DMS 273 treated with DMSO at 0.1 percent for 48 hours (cell line): ENCODE measurements around the gene SUN3.
A peak's percentile ranks its signal among the peaks of the same experiment; 100 is the strongest.
"Not testable (repeated sequence)": the region's sequence is repeated elsewhere in the genome, so short reads cannot be mapped to it uniquely, and the experiment has no call there.

Experiments
- DNase-seq: peaks from one replicate; lab custom pipeline; 2025; lab: John Stamatoyannopoulos, UW

SUN3 gene

DNA sequence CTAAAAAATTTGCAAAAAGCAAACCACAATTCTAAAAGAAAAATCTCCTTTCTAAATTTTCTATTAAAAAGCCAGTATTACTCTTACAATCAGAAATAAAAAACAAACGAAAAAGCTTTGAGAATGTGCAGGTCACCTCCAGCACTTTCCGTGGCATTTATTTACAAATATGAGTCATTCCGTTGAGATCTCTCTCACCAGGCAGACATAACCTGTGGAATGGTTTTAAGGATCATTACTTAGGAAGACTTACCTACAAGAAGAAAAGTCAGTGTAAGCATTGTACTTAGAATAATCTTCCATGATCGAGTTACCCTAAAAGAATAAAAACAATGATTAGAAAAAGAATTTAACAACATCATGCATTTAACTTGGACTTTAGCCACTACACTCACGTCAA, 3.3 kb downstream of the SUN3 start:
- DNase-seq = no peak

DNA sequence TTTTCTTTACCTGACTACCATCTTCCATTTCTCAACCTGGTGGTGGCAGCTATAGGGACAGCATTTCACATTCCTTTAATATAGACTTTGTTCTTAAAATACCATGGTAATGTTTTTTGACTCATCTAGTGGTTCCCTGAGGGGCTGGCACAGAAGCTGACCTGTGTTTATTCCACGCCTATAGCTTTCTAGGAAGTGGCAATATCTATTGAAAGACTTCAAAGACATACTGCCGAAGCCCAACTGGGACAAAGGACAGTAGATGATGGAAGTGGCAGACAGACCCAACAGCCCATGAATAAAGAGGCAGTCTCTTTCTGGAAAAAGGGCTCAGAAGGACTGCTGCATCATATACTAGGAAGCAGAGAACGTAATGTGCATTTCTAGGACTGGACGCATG, 11.2 kb downstream of the SUN3 start:
- no peak for DNase-seq

DNA sequence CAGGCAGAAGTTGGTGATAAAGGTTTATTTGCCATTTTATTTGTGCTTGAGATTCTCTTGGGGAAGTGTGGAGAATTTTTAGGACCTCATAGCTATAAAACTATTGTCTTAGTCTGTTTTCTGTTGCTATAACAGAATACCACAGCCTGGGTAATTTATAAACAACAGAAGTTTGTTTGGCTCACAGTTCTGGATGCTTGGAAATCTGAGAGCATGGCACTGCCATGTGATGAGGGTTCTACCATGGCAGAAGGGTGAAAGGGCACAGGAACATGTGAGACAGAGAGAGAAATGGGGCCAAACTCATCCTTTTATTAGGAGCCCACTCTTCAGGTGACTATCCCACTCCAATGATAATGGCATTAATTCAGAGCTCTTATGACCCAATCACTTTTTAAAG, 12.3 kb downstream of the SUN3 start:
- DNase-seq = no peak

DNA sequence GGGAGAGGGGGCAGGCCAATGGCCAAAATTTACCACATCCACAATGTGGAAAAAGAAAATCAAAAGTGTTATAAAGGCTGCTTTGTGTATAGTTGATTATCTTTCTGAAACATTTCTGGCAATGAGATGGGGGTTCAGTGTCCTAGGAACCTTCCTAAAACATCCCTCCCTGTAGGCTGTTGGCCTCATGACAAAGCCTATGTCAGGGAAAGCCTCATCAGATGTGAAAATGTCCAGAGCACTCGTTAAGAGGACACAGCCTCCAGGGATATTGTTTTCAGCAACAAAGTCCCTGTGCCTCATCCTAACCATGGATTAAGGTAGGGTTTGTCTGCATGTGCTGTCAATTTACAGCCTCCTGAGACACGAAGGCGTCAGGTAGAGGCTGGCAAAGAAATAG, 17.0 kb downstream of the SUN3 start:
- no peak for DNase-seq

DNA sequence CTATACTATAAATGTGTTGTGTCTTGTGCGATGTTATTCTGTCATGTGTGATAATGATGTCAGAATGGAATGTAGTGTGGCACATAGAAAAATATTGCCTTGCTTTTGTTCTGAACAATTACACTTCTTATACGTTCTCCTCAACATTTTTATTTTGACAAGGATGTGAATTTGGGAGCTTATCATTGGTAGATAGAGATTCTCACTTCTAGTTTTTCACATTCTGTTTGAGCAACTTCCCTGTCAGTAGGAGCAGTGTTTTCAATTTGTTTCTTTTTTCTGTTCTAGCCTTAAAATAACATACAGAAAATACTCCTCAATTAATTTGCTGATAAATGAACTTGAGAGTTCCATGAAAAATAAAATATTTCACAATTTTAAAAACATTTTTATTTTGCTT, 17.6 kb downstream of the SUN3 start:
- no peak for DNase-seq

DNA sequence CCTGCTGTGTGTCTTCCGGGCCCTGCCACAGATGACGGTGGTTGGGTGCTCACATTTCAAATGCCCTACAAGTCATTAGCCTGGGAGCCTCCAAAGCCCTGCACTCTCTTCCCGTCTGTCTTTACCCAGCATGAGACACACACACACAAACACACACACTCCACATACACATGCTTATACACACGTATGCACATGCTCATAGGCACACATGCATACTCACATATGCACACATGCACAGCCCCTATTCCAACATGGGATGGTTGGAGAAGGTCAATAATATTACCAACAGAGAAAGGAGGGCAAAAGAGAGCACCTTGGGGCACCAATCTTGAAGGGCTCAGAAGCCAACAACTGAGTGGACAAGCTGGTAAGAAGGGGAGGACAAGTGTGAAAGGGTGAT, 19.0 kb downstream of the SUN3 start:
- no peak for DNase-seq

DNA sequence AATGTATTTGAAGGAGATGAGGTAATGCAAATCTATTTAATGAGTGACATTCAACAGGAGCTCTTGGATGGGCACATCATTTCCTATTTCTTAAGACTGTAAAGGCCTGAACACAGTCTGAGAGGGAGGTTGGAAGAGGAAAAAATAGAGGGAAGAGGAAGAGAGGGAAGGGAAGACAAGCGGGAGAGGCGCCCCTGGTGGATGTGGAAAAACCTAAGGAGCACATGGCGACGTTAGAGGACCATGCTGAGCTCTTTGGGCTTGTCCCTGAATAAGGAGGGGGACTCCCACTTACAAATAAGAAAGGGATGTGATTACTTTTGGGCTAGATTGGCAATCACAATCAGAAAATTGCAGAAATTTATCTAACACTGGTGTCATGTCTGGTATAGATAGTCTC, 19.6 kb downstream of the SUN3 start:
- DNase-seq = no peak

DNA sequence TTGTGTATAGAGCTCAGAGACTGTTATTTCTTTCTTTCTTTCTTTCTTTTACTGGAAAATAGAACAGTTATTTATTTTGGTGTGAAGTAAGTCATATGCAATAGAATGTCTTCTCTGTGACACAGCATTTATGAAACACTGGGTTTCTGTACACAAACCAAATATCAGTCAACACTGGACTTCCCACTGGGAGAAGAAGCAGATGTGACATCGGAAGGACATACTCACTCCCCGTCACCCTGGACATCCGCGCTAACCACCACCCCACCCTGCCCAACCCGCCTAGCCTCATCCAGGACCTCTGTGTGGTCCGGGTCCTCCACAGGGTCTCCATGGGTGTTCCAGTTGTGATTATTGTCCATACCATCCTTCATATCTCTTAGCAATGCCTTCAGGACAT, 22.0 kb downstream of the SUN3 start:
- no peak for DNase-seq

DNA sequence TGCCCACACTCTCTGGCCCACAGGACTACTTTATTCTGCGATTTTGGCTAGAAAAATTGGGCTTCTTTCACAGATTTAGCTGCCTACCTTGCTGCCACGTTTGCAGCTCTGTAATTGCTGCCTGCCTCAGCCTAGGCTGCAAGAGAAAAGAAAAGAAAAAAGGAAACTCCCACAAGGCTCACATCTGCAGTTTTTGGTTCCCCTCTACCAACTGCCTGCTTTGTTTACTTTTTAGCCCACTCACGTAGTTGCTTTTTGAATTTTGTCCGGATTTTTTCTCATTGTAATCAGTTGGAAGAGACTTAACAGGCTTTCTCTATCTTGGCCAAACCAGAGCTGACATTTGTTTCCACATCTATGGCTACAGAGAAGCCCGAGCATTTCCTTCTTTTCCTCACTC, 24.3 kb downstream of the SUN3 start:
- no peak for DNase-seq

DNA sequence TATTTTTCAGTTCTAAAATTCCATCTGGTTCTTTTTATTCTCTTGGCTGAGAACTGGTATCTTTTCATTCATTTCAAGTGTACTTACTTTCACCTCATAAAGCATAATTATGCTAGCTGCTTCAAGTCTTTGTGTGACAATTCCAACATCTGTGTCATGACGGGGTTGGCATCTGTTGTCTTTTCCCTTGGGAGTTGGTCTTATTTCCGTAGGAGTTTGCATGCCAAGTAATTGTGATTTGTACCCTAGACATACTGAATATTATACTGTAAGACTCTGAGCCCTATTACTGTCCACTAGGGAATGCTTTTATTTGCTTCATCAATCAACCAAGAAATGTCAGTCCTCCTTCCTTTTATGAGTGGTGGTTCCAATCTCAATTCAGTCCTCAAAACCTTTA, 24.9 kb downstream of the SUN3 start:
- DNase-seq = peak; percentile 55

DNA sequence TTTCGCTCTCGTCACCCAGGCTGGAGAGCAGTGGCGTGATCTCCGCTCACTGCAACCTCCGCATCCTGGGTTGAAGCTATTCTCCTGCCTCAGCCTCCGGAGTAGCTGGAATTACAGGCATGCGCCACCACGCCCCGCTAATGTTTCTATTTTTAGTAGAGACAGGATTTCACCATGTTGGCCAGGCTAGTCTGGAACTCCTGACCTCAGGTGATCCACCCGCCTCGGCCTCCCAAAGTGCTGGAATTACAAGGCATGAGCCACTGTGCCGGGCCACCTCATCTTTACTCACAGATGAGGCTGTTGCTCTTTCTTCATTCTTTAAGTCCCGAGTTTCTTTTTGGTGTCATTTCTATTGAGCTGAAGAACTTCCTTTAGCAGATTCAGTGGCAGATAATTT, 28.7 kb downstream of the SUN3 start:
- DNase-seq = not testable (repeated sequence)

DNA sequence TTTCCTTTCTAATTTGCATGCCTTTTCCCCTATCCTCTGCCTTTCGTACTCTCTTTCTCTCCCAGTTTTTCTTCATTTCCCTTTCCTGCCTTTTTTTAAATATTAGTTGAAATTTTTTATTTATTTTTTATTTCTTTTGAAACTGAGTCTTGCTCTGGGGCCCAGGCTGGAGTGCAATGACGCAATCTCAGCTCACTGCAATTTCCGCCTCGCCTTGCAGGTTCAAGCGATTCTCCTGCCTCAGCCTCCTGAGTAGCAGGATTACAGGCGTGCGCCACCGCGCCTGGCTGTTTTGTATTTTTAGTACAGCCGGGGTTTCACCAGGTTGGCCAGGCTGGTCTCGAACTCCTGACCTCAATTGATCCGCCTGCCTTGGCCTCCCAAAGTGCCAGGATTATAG, 29.5 kb downstream of the SUN3 start:
- no peak for DNase-seq

DNA sequence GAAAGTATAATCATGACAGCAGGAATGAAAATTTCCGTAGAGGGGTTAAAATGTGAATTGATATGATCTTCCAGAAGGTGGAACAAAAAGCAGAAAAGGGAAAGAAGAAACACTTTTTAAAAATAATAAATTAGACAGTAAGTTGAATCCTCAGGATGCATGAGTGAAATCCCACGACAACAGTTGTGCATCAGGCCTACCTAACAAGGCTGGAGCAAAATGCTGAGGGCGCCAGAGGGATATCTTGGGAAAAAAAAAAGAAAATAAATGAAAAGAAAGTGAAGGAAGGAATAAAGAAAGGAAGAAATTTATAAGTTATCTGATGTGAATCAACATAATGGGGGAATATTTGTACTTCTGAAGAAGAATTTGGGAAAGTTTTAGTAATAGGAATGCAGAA, 36.5 kb downstream of the SUN3 start:
- no peak for DNase-seq

DNA sequence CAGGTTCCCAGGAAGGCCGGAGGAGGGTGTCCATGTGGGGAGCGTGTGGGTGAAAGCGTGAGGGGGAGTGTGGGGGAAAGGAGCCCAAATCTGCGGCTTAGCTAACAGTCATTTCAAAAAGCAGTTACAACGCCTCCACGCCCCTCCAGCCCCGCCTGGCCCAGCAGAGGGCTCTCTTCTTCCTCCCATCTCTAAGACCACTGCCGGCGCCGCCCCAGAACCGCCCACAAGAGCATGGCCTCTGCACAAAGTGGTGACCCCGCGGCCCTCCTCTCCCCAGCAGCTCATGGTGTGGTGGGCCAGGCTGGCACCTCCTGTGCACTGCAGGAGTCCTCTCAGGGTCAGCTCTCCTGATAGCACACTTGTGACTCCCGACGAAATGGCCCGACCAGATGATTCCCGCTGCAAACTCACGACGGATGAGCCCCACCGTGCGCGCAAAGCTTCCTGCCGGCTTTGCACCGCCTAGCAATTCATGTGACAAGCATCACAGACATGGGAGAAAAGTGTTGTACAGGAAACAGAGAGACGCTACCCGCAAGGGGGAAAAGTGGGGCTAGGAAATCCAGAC, 37.1 kb downstream of the SUN3 start:
- DNase-seq = no peak

DNA sequence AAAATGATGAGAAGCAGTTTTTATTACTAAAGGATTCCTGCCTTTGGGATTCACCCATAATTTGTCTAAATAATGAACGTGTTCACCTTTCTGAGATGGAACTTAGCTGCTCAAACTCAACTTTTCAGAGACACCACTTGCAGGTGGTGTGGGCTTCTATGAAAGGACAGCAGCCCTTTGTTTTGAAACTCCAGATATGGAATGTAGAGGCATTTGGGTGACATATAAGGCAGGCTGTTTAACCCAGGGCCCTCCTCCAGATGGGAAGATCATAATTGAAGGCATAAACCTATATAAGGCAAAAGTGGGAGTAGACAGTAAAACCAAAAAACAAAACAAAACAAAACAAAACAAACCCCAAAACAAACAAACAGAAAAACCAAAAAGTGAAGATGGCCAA, 37.6 kb downstream of the SUN3 start:
- no peak for DNase-seq

DNA sequence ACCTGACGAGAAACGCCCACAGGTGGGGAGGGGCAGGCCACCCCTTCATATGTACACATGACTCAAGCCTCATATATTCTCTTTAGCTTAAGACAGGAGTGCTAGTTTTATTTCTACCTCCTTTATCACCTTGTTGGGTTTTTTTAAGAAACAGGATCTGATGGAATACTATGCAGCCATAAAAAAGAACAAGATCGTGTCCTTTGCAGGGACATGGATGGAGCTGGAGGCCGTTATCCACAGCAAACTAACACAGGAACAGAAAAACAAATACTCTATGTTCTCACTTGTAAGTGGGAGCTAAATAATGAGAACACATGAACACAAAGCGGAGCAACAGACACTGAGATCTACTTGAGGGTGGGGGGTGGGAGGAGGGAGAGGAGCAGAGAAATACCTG, 38.3 kb downstream of the SUN3 start:
- no peak for DNase-seq

DNA sequence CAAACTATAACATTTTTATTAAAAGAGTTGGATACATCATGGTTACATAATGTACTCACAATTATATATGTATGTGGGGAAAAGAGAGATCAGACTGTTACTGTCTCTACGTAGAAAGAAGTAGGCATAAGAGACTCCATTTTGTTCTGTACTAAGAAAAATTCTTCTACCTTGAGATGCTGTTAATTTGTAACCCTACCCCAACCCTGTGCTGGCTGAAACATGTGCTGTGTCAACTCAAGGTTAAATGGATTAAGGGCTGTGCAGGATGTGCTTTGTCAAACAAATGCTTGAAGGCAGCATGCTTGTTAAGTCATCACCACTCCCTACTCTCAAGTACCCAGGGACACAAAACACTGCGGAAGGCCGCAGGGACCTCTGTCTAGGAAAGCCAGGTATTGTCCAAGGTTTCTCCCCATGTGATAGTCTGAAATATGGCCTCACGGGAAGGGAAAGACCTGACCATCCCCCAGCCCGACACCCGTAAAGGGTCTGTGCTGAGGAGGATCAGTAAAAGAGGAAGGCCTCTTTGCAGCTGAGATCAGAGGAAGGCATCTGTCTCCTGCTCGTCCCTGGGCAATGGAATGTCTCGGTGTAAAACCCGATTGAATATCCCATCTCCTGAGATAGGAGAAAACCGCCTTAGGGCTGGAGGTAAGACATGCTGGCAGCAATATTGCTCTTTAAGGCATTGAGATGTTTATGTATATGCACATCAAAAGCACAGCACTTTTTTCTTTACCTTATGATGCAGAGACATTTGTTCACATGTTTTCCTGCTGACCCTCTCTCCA, 39.1 kb downstream of the SUN3 start:
- not testable (repeated sequence) for DNase-seq

DNA sequence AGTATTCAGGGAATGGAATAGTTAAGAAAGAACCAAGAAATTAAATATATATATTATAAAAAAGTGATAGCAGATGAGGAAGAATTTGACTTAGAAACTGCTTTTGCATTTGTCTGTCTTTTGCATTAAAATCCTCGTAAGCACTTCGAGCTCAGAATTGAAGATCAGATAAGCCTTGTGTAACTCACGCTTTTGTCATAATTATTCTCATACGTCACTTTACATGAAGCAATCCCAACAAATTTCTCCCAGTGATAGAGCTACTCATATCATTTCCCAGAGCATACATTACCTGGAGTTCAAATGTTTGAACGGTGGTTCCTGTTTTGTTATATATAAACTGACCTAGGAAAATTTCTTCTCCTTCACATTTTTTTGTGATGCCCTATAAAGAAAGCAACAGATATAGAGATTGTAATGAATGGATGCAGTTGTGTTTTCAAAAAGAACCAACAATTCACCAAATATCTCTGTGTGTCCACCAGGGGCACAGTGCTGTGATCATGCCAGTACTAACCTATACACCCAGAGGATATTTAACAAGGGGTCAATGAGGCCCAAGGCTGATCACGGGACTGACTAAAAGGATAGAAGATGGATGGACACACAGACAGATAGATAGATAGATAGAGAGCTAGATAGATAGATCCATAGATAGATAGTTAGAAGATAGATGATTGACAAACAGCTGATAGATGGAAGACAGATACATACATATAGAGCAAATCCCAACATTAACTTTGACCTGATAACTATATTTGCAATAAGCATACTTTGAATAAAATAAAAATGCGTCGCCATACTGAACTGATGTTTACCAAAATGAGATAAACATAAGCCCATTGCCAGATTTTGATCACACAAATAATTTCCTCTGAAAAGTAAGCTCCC, 40.2 kb downstream of the SUN3 start:
- DNase-seq = no peak

DNA sequence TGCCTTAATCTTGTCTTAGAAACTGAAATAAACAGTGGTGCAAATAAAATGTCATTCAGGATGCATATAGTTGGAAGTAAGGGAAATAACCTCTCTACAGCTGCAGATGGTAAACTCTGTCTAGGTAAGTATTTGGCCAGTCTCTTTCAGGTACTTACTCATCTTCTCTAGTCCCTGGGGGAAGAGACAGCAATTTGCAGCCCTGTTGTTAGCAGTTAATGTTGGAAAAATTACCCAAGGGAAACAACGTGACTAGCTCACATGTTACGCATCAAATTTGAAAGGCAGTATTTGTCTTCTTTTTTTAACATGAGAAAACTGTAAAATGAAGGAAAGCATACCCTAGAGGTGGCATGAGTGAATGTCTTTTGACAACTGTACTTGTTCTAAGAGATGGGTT, 46.3 kb downstream of the SUN3 start:
- DNase-seq = no peak

DNA sequence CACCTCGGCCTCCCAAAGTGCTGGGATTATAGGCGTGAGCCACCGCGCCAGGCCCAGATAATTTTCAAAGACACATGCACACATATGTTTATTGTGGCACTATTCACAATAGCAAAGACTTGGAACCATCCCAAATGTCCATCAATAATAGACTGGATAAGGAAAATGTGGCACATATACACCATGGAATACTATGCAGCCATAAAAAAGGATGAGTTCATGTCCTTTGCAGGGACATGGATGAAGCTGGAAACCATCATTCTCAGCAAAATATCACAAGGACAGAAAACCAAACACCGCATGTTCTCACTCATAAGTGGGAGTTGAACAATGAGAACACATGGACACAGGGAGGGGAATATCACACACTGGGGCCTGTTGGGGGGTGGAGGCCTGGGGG, 48.3 kb downstream of the SUN3 start:
- not testable (repeated sequence) for DNase-seq

DNA sequence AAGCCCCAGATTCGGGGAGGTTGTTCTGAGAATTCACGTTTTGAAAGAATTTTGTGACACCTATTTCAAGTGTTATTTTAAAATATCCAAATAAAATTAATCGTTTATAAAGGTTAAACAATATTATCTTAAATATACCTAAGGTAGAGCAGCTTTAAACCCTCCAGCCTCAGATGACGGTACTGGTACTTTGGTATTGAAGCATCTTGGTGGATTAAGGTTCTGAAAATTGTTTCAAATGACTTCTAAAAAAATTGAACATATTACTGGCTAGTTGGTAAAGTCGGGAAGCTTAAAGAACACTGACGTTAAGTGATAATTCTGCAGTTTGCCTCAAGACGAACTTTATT, 49.1 kb downstream of the SUN3 start:
- no peak for DNase-seq

DNA sequence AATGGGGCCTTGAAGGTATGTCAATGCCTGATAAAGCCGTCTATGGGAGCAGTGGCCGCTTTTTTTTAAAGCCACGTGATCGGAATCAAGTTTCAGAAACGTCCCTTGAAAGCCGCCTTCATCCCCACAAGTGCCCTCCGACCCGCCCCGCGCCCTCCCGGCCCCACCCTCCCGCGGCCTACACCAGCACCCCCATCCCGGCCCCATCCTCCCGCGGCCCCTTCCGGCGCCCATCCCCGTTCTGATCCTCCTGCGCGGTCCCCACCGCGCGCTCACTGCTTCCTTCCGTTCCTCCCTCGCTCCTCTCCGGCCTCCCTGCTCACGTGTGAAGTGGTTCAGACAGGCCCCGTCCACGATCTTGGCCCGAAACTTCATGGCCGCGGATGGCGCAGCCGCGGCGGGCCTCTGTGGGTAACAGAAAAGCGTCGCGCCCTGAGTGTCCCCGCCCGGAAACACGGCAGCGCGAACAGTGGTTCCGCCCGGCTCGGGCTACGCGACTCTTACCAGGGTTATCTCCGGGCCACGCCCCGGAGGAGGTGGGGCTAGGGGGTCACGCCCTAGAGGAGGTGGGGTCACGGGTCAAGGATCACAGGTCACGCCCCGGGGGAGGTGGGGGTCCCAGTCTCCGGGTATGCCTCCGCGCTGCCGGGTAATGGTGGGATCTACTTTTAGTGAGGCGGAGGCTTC, 49.6 kb downstream of the SUN3 start, which contains the start of gene HUS1:
TSS of gene HUS1 (minus strand) at position 471 of the 687 bp plus-strand sequence. CDS start at position 375, 96 bp downstream.
- peak; percentile 91 for DNase-seq

DNA sequence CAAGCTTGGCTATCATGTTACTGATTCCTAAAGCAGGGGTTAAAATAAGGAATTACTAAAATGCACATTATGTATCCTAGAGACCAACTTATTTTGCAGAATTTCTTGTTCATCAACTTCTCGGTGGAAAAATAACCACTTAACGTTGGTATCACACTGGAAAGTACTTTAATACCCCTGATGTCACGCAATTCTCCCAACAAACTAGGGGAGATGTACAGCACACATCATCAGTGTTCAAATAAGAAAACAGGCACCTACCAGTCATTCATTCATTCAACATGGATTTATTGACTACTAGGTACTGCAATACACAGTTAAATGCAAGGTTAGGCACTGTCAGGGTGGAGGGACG, 50.1 kb downstream of the SUN3 start:
- no peak for DNase-seq
